HEK293 (cell line): ENCODE data around the gene EYS.

Source experiments
- CTCF ChIA-PET: fragments of 350-600 bp; formaldehyde crosslinking; extraction: SDS; loops from one replicate; lab custom pipeline; 2021; ENCODE audit warnings: antibody characterized with exemption; lab: Yijun Ruan, JAX
- POLR2A ChIA-PET: fragments of 300-600 bp; formaldehyde crosslinking; extraction: SDS; loops from one replicate; lab custom pipeline; 2020; ENCODE audit warnings: antibody characterized with exemption, inconsistent platforms; lab: Yijun Ruan, JAX
- H3K27ac ChIP-seq: fragments of 200-500 bp; sonication (Bioruptor generic); 2 replicates; pipeline ENCODE4 v1.5.1; 2014; ENCODE audit warnings: low read depth, low read length, control low read depth, inconsistent platforms; ENCODE audit errors: extremely low read depth
- H3K36me3 ChIP-seq, 2 experiments: fragments of 200-500 bp in 1 of 2; sonication (Bioruptor generic) in 1 of 2; 1 replicate in 1 of 2; 2 replicates in 1 of 2; pipeline ENCODE4 v1.5.1; 2014 to 2017; ENCODE audit warnings: inconsistent platforms in 2 of 2, low read length in 2 of 2; ENCODE audit not compliant: control insufficient read depth in 2 of 2, insufficient read depth in 1 of 2
- H3K4me1 ChIP-seq: fragments of 200-500 bp; sonication (Bioruptor generic); 2 replicates; pipeline ENCODE4 v1.5.1; 2014; ENCODE audit warnings: mild to moderate bottlenecking, low read length, inconsistent platforms; ENCODE audit not compliant: control insufficient read depth, insufficient read depth
- H3K4me3 ChIP-seq: 2 replicates; pipeline ENCODE4 v1.5.1; 2011; ENCODE audit warnings: low read depth, mild to moderate bottlenecking, control low read depth, low read length, moderate library complexity
- H3K9me3 ChIP-seq: fragments of 200-500 bp; sonication (Bioruptor generic); 2 replicates; pipeline ENCODE4 v1.5.1; 2014; ENCODE audit warnings: low read depth, low read length, inconsistent platforms; ENCODE audit not compliant: control insufficient read depth, insufficient read depth
- GFI1B ChIP-seq: fragments of 450-650 bp; formaldehyde crosslinking; IDR thresholded peaks from 2 replicates; pipeline ENCODE4 v1.5.1; 2016; ENCODE audit warnings: missing biosample characterization, missing genetic modification characterization
- KLF10 ChIP-seq: fragments of 450-650 bp; IDR thresholded peaks from 2 replicates; pipeline ENCODE4 v1.5.1; 2018; ENCODE audit warnings: missing biosample characterization, mild to moderate bottlenecking, missing genetic modification characterization
- KLF9 ChIP-seq: fragments of 450-650 bp; formaldehyde crosslinking; IDR thresholded peaks from 2 replicates; pipeline ENCODE4 v1.5.1; 2016; ENCODE audit warnings: missing biosample characterization, missing genetic modification characterization, low read depth
- MEIS1 ChIP-seq: sonication (generic); formaldehyde crosslinking; IDR thresholded peaks from 2 replicates; pipeline ENCODE4 v1.8.1; 2022; ENCODE audit warnings: missing genetic modification reagents, mild to moderate bottlenecking, borderline replicate concordance
- SP7 ChIP-seq: fragments of 450-650 bp; formaldehyde crosslinking; IDR thresholded peaks from 2 replicates; pipeline ENCODE4 v1.5.1; 2016; ENCODE audit warnings: missing biosample characterization, missing genetic modification characterization
- ZNF114 ChIP-seq: fragments of 450-650 bp; formaldehyde crosslinking; IDR thresholded peaks from 2 replicates; pipeline ENCODE4 v1.5.0; 2017; ENCODE audit warnings: missing biosample characterization, missing genetic modification characterization
- ZNF184 ChIP-seq: fragments of 450-650 bp; IDR thresholded peaks from 2 replicates; pipeline ENCODE4 v1.5.1; 2018; ENCODE audit warnings: missing biosample characterization, mild to moderate bottlenecking, missing genetic modification characterization
- ZNF221 ChIP-seq: fragments of 450-650 bp; formaldehyde crosslinking; IDR thresholded peaks from 2 replicates; pipeline ENCODE4 v1.5.1; 2017; ENCODE audit warnings: missing biosample characterization, missing genetic modification characterization, borderline replicate concordance
- ZNF280D ChIP-seq: fragments of 450-650 bp; formaldehyde crosslinking; IDR thresholded peaks from 2 replicates; pipeline ENCODE4 v1.5.1; 2016; ENCODE audit warnings: missing biosample characterization, missing genetic modification characterization
- ZNF350 ChIP-seq: fragments of 450-650 bp; formaldehyde crosslinking; IDR thresholded peaks from 2 replicates; pipeline ENCODE4 v1.5.0; 2017; ENCODE audit warnings: missing biosample characterization, mild to moderate bottlenecking, missing genetic modification characterization
- ZNF354C ChIP-seq: fragments of 450-650 bp; formaldehyde crosslinking; IDR thresholded peaks from 2 replicates; pipeline ENCODE4 v1.5.1; 2016; ENCODE audit warnings: missing biosample characterization, missing genetic modification characterization, low read depth, borderline replicate concordance
- ZNF362 ChIP-seq: fragments of 450-650 bp; formaldehyde crosslinking; IDR thresholded peaks from 2 replicates; pipeline ENCODE4 v1.5.1; 2016; ENCODE audit warnings: missing biosample characterization, missing genetic modification characterization
- ZNF366 ChIP-seq: fragments of 450-650 bp; formaldehyde crosslinking; conservative IDR thresholded peaks from 2 replicates; pipeline ENCODE4 v1.5.1; 2016; ENCODE audit warnings: missing biosample characterization, missing genetic modification characterization
- ZNF423 ChIP-seq: fragments of 450-650 bp; formaldehyde crosslinking; IDR thresholded peaks from 2 replicates; pipeline ENCODE4 v1.5.1; 2016; ENCODE audit warnings: missing biosample characterization, missing genetic modification characterization
- ZNF501 ChIP-seq: fragments of 450-650 bp; formaldehyde crosslinking; IDR thresholded peaks from 2 replicates; pipeline ENCODE4 v1.5.1; 2016; ENCODE audit warnings: missing biosample characterization, missing genetic modification characterization
- ZNF514 ChIP-seq: fragments of 450-650 bp; formaldehyde crosslinking; IDR thresholded peaks from 2 replicates; pipeline ENCODE4 v1.5.1; 2016; ENCODE audit warnings: missing biosample characterization, missing genetic modification characterization
- ZNF544 ChIP-seq: fragments of 450-650 bp; formaldehyde crosslinking; IDR thresholded peaks from 2 replicates; pipeline ENCODE4 v1.5.0; 2017; ENCODE audit warnings: missing biosample characterization, missing genetic modification characterization
- ZNF560 ChIP-seq: fragments of 450-650 bp; formaldehyde crosslinking; IDR thresholded peaks from 2 replicates; pipeline ENCODE4 v1.5.1; 2017; ENCODE audit warnings: missing biosample characterization, missing genetic modification characterization, borderline replicate concordance
- ZNF561 ChIP-seq: fragments of 450-650 bp; IDR thresholded peaks from 2 replicates; pipeline ENCODE4 v1.5.1; 2018; ENCODE audit warnings: missing biosample characterization, missing genetic modification characterization, borderline replicate concordance
- ZNF658 ChIP-seq: fragments of 450-650 bp; formaldehyde crosslinking; IDR thresholded peaks from 2 replicates; pipeline ENCODE4; 2016; ENCODE audit warnings: missing biosample characterization, missing genetic modification characterization
- ZNF776 ChIP-seq: fragments of 450-650 bp; formaldehyde crosslinking; IDR thresholded peaks from 2 replicates; pipeline ENCODE4 v1.5.0; 2017; ENCODE audit warnings: missing biosample characterization, missing genetic modification characterization, borderline replicate concordance
- ZNF791 ChIP-seq: fragments of 450-650 bp; formaldehyde crosslinking; IDR thresholded peaks from 2 replicates; pipeline ENCODE4 v1.5.1; 2016; ENCODE audit warnings: missing biosample characterization, missing genetic modification characterization
- ZNF837 ChIP-seq: fragments of 450-650 bp; formaldehyde crosslinking; IDR thresholded peaks from 2 replicates; pipeline ENCODE4 v1.5.1; 2016; ENCODE audit warnings: missing biosample characterization, missing genetic modification characterization
- TF ChIP-seq, protein P1 (sequence below): fragments of 450-650 bp; formaldehyde crosslinking; IDR thresholded peaks from 2 replicates; pipeline ENCODE4 v1.5.1; 2016; ENCODE audit warnings: missing biosample characterization, missing genetic modification characterization
- TF ChIP-seq, protein P2 (sequence below): fragments of 450-650 bp; formaldehyde crosslinking; IDR thresholded peaks from 2 replicates; pipeline ENCODE4 v1.5.1; 2016; ENCODE audit warnings: missing biosample characterization, missing genetic modification characterization

Gene EYS

GRCh38 chr6:65285275-65285674 is 421.8 kb downstream of the EYS start:
- ChIA-PET POLR2A (no interaction called here), CTCF (no interaction called here)
- TF ChIP-seq GFI1B (tag by site-specific recombination) (no peak), KLF10 (no peak), ZNF560 (no peak), ZNF114 (tag by site-specific recombination) (no peak), ZNF184 (no peak), ZNF221 (tag by site-specific recombination) (no peak), ZNF366 (tag by site-specific recombination) (no peak), ZNF280D (tag by site-specific recombination) (no peak), ZNF776 (tag by site-specific recombination) (no peak), ZNF501 (tag by site-specific recombination) (no peak), KLF9 (no peak)
- H3K27ac ChIP-seq = no peak overlapping the region
- no peak overlapping the region for H3K4me3 ChIP-seq
- no peaks in the 10 kb centered on the region for H3K36me3 ChIP-seq
- no peaks in the 10 kb centered on the region for H3K9me3 ChIP-seq
- no peaks in the 10 kb centered on the region for H3K4me1 ChIP-seq

DNA sequence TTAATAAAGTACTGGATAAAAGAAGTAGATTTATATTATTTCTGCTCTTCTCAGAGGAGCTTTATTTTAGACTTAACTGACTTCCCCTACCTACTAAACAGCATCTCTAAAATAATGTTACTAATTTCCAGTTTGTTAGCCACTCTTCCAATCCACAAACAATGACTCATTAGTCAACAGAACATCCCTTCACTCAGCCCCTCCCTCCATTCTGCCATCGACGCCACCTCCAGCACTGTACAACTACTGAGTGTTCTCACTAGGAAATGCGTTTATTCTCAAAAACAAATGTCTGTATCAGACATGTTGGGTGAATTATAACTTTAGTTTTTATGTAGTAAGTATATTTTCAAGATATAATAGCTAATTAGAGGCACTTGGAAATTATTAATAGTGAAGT is 427.0 kb downstream of the EYS start:
- no peaks in the 10 kb centered on the region for H3K36me3 ChIP-seq
- no peaks in the 10 kb centered on the region for H3K9me3 ChIP-seq
- no peak for TF ChIP-seq ZNF354C (tag by site-specific recombination)
- no peak overlapping the region for H3K4me3 ChIP-seq
- POLR2A ChIA-PET = no interaction called here
- no peak overlapping the region for H3K27ac ChIP-seq
- CTCF ChIA-PET = no interaction called here
- no peaks in the 10 kb centered on the region for H3K4me1 ChIP-seq

GRCh38 chr6:65262241-65262640 is 444.8 kb downstream of the EYS start:
- POLR2A ChIA-PET = no interaction called here
- CTCF ChIA-PET = interaction anchor here (0.7 kb wide), 1 partner anchor 971 kb away, joined by 3 read pairs; no protein-coding TSS in a partner anchor
- no peaks in the 10 kb centered on the region for H3K9me3 ChIP-seq
- no peaks in the 10 kb centered on the region for H3K4me1 ChIP-seq
- no peaks in the 10 kb centered on the region for H3K36me3 ChIP-seq
- H3K27ac ChIP-seq = no peak overlapping the region
- no peak overlapping the region for H3K4me3 ChIP-seq
- TF ChIP-seq, protein P1, sequence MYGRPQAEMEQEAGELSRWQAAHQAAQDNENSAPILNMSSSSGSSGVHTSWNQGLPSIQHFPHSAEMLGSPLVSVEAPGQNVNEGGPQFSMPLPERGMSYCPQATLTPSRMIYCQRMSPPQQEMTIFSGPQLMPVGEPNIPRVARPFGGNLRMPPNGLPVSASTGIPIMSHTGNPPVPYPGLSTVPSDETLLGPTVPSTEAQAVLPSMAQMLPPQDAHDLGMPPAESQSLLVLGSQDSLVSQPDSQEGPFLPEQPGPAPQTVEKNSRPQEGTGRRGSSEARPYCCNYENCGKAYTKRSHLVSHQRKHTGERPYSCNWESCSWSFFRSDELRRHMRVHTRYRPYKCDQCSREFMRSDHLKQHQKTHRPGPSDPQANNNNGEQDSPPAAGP (tag by site-specific recombination) = no peak
- TF ChIP-seq, protein P2, sequence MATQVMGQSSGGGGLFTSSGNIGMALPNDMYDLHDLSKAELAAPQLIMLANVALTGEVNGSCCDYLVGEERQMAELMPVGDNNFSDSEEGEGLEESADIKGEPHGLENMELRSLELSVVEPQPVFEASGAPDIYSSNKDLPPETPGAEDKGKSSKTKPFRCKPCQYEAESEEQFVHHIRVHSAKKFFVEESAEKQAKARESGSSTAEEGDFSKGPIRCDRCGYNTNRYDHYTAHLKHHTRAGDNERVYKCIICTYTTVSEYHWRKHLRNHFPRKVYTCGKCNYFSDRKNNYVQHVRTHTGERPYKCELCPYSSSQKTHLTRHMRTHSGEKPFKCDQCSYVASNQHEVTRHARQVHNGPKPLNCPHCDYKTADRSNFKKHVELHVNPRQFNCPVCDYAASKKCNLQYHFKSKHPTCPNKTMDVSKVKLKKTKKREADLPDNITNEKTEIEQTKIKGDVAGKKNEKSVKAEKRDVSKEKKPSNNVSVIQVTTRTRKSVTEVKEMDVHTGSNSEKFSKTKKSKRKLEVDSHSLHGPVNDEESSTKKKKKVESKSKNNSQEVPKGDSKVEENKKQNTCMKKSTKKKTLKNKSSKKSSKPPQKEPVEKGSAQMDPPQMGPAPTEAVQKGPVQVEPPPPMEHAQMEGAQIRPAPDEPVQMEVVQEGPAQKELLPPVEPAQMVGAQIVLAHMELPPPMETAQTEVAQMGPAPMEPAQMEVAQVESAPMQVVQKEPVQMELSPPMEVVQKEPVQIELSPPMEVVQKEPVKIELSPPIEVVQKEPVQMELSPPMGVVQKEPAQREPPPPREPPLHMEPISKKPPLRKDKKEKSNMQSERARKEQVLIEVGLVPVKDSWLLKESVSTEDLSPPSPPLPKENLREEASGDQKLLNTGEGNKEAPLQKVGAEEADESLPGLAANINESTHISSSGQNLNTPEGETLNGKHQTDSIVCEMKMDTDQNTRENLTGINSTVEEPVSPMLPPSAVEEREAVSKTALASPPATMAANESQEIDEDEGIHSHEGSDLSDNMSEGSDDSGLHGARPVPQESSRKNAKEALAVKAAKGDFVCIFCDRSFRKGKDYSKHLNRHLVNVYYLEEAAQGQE (tag by site-specific recombination) = no peak
- TF ChIP-seq MEIS1 (CRISPR knock-in tag) = no peak
- TF ChIP-seq ZNF544 = no peak
- TF ChIP-seq ZNF350 (tag by site-specific recombination) = no peak
- no peak for TF ChIP-seq ZNF658 (tag by site-specific recombination)
- no peak for TF ChIP-seq ZNF837 (tag by site-specific recombination)
- TF ChIP-seq ZNF791 (tag by site-specific recombination) = no peak
- no peak for TF ChIP-seq ZNF561
- TF ChIP-seq ZNF514 = no peak
- no peak for TF ChIP-seq SP7 (tag by site-specific recombination)
- no peak for TF ChIP-seq ZNF362 (tag by site-specific recombination)
- TF ChIP-seq ZNF423 = no peak
